H1 (cell line): ENCODE results near the gene NDUFAF8. TPM values are rescaled to one million over a fixed set of nuclear protein-coding genes. Genes with fewer than 3 reads are reported as not detected.

Source experiments
- CREB1 ChIP-seq: IDR thresholded peaks from 2 replicates; pipeline ENCODE4 v1.6.1; 2012; ENCODE audit warnings: inconsistent platforms
- GABPA ChIP-seq: IDR thresholded peaks from 2 replicates; pipeline ENCODE4 v1.6.1; 2011; ENCODE audit warnings: mild to moderate bottlenecking, low read length, moderate library complexity, borderline replicate concordance; ENCODE audit not compliant: insufficient read depth
- SAP30 ChIP-seq: fragments of 300-600 bp; sonication (generic); IDR thresholded peaks from 2 replicates; pipeline ENCODE4 v1.7.1; 2012; ENCODE audit warnings: low read length, moderate library complexity, mild to moderate bottlenecking, inconsistent platforms; ENCODE audit not compliant: insufficient read depth, insufficient replicate concordance
- SP2 ChIP-seq: IDR thresholded peaks from 2 replicates; pipeline ENCODE4 v1.6.1; 2012; ENCODE audit warnings: mild to moderate bottlenecking, low read length, inconsistent platforms
- SRF ChIP-seq: IDR thresholded peaks from 2 replicates; pipeline ENCODE4 v1.6.1; 2011; ENCODE audit warnings: mild to moderate bottlenecking, low read depth, low read length, moderate library complexity
- polyA plus RNA-seq, 7 experiments: library from polyadenylated mRNA; depleted of rRNA in 3 of 7; stranded (reverse) in 5 of 7; unstranded in 2 of 7; fragments of >200 nt in 5 of 7; fragments of 200-250 nt in 2 of 7; gene quantifications; 1 replicate in 5 of 7; 2 replicates in 1 of 7; 4 replicates in 1 of 7; pipeline versions ENCODE4 v1.2.1 to v1.2.3, GENCODE V29; 2011 to 2013; ENCODE audit warnings: missing spikeins in 2 of 7, mixed read lengths in 2 of 7
- total RNA-seq: library from RNA; stranded (reverse); fragmentation: NEBNext Ultra II Directional; extraction: Animal tissue kit (Norgen Biotek cat#: 25700); gene quantifications from 2 replicates; pipeline ENCODE4 v1.2.1, GENCODE V29; 2021
- TF ChIP-seq, protein P1 (sequence below): IDR thresholded peaks from 2 replicates; pipeline ENCODE4 v1.6.1; 2012; ENCODE audit warnings: inconsistent platforms
- TF ChIP-seq, protein P2 (sequence below): IDR thresholded peaks from 2 replicates; pipeline ENCODE4 v1.6.1; 2011; ENCODE audit warnings: low read depth, mild to moderate bottlenecking, low read length; ENCODE audit not compliant: insufficient read depth
- TF ChIP-seq, protein P3 (sequence below): IDR thresholded peaks from 2 replicates; pipeline ENCODE4 v1.6.1; 2012; ENCODE audit warnings: inconsistent platforms

Gene NDUFAF8
- total and polyA plus RNA-seq, 2 of the 8 experiments (the other 6 are each of a cell fraction or from before 2014, with no cell fraction given): 48.9 to 91.1 TPM

DNA sequence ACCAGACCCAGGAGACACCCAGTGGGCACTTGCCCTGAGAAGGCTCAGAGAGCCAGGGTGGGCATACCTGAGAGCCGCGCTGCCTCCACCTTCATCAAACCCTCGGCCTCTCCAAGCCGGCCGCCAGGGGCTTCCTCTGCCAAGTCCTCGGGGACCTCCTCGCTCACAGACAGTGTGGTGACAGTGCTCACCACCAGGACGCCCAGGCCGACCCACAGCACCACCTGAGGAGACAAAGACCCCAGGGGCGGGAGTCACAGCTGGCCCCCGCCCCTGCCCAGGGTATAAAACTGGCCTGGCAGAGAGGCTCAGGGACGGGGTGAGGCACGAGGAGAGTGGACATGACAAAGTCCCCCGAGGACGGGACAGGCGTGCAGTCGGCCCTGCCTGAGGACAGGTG is 21.1 kb downstream of the NDUFAF8 start (continued):
- TF ChIP-seq, protein P1, sequence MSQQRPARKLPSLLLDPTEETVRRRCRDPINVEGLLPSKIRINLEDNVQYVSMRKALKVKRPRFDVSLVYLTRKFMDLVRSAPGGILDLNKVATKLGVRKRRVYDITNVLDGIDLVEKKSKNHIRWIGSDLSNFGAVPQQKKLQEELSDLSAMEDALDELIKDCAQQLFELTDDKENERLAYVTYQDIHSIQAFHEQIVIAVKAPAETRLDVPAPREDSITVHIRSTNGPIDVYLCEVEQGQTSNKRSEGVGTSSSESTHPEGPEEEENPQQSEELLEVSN: no peak
- TF ChIP-seq CREB1: no peak
- no peak for TF ChIP-seq GABPA
- no peak for TF ChIP-seq SP2
- no peak for TF ChIP-seq SRF
- TF ChIP-seq, protein P2, sequence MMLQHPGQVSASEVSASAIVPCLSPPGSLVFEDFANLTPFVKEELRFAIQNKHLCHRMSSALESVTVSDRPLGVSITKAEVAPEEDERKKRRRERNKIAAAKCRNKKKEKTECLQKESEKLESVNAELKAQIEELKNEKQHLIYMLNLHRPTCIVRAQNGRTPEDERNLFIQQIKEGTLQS: no peak
- TF ChIP-seq, protein P3, sequence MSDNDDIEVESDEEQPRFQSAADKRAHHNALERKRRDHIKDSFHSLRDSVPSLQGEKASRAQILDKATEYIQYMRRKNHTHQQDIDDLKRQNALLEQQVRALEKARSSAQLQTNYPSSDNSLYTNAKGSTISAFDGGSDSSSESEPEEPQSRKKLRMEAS: no peak
- no peak for TF ChIP-seq SAP30
